ENCODE measurements around the gene BTBD8.

DNA sequence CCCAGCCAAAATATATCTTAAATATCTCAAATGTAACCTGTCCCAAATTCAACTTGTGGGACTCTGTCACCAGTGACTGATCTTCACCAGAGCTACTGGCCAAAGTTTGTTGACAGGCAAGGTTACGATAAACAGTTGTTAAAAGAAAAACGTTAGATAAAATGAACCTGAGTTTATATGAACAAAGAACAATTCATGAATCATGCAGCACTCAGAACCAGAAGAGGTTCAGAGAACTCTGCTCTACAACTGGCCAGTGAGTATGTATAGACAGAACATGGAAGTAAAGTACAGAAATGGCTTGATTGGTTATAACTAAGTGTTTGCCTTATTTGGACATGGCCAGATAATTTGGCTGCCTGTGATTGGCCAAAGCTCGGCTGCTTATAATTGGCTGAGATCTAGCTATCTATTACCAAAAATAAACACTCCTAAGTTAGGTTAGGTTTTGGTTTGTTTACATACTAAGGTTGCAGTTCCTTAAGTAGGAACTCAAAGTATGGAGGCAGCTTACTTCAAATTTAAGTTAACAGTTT is 25.5 kb downstream of the BTBD8 start:
- TF ChIP-seq EZH2 (IDR thresholded peaks at IDR 0.05; ENCODE audit: borderline replicate concordance, low read length): no peak
- TF ChIP-seq, protein P1, sequence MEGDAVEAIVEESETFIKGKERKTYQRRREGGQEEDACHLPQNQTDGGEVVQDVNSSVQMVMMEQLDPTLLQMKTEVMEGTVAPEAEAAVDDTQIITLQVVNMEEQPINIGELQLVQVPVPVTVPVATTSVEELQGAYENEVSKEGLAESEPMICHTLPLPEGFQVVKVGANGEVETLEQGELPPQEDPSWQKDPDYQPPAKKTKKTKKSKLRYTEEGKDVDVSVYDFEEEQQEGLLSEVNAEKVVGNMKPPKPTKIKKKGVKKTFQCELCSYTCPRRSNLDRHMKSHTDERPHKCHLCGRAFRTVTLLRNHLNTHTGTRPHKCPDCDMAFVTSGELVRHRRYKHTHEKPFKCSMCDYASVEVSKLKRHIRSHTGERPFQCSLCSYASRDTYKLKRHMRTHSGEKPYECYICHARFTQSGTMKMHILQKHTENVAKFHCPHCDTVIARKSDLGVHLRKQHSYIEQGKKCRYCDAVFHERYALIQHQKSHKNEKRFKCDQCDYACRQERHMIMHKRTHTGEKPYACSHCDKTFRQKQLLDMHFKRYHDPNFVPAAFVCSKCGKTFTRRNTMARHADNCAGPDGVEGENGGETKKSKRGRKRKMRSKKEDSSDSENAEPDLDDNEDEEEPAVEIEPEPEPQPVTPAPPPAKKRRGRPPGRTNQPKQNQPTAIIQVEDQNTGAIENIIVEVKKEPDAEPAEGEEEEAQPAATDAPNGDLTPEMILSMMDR (conservative IDR thresholded peaks at IDR 0.05 in 1 of 2, IDR thresholded peaks at IDR 0.05 in 1 of 2; ENCODE audit: extremely low read depth in 1 of 2, insufficient read depth in 1 of 2, low read depth in 1 of 2, low read length in 2 of 2): no peak
